Activated CD8-positive, alpha-beta T cell treated with anti-CD3 and anti-CD28 coated beads, Interleukin-2, amount 10 ng/mL, durations not matched to agents 7 days and 5 days (primary cell): ENCODE measurements around the gene GALNT17. TPM values are rescaled to one million over a fixed set of nuclear protein-coding genes. Genes with fewer than 3 reads are reported as not detected.

Experiments
- ATAC-seq: fragments of 150-1000 bp; cut with Tn5 transposase; one replicate; pipeline ENCODE4 v1.10.0; 2021; ENCODE audit warnings: moderate library complexity
- CTCF ChIA-PET: fragments of 350-600 bp; sonication (Branson Sonifier 250); formaldehyde crosslinking; loops from one replicate; lab custom pipeline; 2021; ENCODE audit warnings: antibody characterized with exemption; lab: Charles Lee
- POLR2A ChIA-PET: fragments of 350-600 bp; sonication (Branson Sonifier 250); formaldehyde crosslinking; loops from one replicate; lab custom pipeline; 2021; ENCODE audit warnings: antibody characterized with exemption; lab: Charles Lee
- DNase-seq: peaks from one replicate; pipeline ENCODE4 v3.0.0-alpha.2; 2020
- H3K27ac Mint-ChIP-seq: one replicate; pipeline ENCODE4 v1.8.0; 2021; ENCODE audit warnings: mild to moderate bottlenecking, mixed read lengths
- H3K27me3 Mint-ChIP-seq: one replicate; pipeline ENCODE4 v1.8.0; 2021; ENCODE audit warnings: low read depth, mixed read lengths
- H3K36me3 Mint-ChIP-seq: one replicate; pipeline ENCODE4 v1.8.0; 2021; ENCODE audit warnings: low read depth, mixed read lengths
- H3K4me1 Mint-ChIP-seq: one replicate; pipeline ENCODE4 v1.8.0; 2021; ENCODE audit warnings: low read depth, mixed read lengths
- H3K4me3 Mint-ChIP-seq: one replicate; pipeline ENCODE4 v1.8.0; 2021; ENCODE audit warnings: mild to moderate bottlenecking, mixed read lengths
- H3K9me3 Mint-ChIP-seq: one replicate; pipeline ENCODE4 v1.8.0; 2022; ENCODE audit warnings: mixed read lengths; ENCODE audit not compliant: insufficient read depth
- total RNA-seq, 2 experiments: library from RNA; stranded (reverse); gene quantifications; one replicate each; pipeline ENCODE4 v1.2.3, GENCODE V29; 2021

The GALNT17 gene
- total RNA-seq, 2 experiments from 2014 or later = not detected

DNA sequence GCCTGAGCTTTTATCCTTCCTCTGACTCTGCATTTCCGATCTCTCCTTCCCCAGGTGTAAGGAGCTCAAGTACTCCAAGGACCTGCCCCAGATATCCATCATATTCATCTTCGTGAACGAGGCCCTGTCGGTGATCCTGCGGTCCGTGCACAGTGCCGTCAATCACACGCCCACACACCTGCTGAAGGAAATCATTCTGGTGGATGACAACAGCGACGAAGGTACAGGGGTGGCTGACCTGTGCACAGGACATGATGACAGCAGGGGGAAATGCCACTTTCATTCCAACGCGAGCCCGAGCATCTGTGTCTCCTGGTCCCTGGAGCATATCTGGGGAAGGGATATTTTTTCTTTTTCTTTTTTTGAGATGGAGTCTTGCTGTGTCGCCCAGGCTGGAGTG, 256.2 kb downstream of the GALNT17 start:
- ATAC-seq = no peak
- DNase-seq = no peak
- Mint-ChIP-seq H3K9me3 (no peaks in the 10 kb centered on the region), H3K36me3 (no peaks in the 10 kb centered on the region), H3K27ac (no peak overlapping the region), H3K4me3 (no peak overlapping the region), H3K27me3 (no peaks in the 10 kb centered on the region), H3K4me1 (no peaks in the 10 kb centered on the region)
- ChIA-PET CTCF (no interaction called here), POLR2A (no interaction called here)

DNA sequence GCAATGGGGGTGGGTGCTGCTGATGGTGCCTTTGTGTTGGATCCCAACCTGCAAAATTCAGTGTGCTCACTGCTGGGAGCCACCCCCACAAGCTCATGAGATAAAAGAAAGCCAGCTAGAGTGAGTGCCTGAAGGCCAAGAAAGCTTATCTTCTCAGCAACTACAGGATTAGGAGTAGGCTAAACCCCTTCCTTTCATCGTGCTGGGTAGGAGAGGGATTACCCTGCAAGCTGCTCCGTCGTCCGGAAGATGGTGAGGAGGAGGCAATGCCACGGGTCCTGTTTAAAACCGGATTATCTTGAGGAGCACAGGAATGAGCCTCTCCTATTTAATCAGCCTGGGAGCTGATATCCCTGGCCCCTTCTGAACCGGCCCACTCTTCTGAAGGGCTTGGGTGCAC, 258.0 kb downstream of the GALNT17 start:
- ChIA-PET POLR2A (no interaction called here), CTCF (no interaction called here)
- Mint-ChIP-seq H3K9me3 (peaks cover 8% of the 10 kb centered on the region), H3K4me3 (no peak overlapping the region), H3K27me3 (no peaks in the 10 kb centered on the region), H3K4me1 (no peaks in the 10 kb centered on the region), H3K36me3 (no peaks in the 10 kb centered on the region), H3K27ac (no peak overlapping the region)
- DNase-seq (no peak), ATAC-seq (no peak)

DNA sequence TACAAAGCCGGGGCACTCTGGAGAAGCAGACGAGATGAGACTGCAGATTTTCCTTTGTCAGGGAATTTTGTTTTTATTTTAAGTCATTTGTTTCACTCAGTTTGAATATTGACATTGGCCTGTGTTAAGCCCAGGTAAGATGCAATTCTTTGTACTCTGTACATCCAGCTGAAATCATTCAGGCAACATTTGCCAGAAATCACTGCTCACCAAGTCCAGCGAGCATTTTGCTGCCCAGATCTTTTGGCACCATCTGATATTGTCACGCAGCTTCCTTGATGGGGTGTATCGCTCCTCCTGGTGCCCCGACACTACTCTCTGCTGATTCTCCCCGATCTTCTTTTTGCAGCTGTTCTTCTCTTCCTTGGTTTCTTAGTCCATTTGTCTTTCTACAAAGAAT, 261.7 kb downstream of the GALNT17 start:
- ChIA-PET POLR2A (no interaction called here), CTCF (no interaction called here)
- Mint-ChIP-seq H3K27me3 (no peaks in the 10 kb centered on the region), H3K4me1 (no peaks in the 10 kb centered on the region), H3K27ac (no peak overlapping the region), H3K9me3 (peaks cover 18% of the 10 kb centered on the region), H3K36me3 (no peaks in the 10 kb centered on the region), H3K4me3 (no peak overlapping the region)
- DNase-seq = no peak
- ATAC-seq = no peak

DNA sequence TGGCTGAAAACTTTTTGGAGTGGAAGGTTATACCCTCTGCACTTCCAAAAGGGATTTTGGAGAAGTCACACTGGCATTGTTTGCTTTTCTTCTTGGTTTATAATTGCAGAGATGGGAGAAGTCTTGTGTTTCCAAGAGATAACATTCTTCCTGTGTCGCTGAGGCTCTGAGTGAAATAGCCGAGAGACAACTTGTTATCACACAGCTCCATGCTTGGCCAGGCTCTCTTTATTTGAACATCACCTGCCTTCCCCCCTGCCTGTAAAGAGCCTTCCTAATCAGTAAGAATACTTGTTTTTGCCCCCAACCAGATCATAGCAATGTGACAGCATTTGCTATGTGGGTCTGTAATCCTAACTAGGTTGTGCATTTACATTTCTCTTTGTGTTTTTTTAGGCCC, 270.7 kb downstream of the GALNT17 start:
- Mint-ChIP-seq H3K27ac (no peak overlapping the region), H3K36me3 (no peaks in the 10 kb centered on the region), H3K9me3 (peaks cover 26% of the 10 kb centered on the region), H3K4me1 (no peaks in the 10 kb centered on the region), H3K4me3 (no peak overlapping the region), H3K27me3 (no peaks in the 10 kb centered on the region)
- ChIA-PET POLR2A (no interaction called here), CTCF (no interaction called here)
- no peak for ATAC-seq
- no peak for DNase-seq

DNA sequence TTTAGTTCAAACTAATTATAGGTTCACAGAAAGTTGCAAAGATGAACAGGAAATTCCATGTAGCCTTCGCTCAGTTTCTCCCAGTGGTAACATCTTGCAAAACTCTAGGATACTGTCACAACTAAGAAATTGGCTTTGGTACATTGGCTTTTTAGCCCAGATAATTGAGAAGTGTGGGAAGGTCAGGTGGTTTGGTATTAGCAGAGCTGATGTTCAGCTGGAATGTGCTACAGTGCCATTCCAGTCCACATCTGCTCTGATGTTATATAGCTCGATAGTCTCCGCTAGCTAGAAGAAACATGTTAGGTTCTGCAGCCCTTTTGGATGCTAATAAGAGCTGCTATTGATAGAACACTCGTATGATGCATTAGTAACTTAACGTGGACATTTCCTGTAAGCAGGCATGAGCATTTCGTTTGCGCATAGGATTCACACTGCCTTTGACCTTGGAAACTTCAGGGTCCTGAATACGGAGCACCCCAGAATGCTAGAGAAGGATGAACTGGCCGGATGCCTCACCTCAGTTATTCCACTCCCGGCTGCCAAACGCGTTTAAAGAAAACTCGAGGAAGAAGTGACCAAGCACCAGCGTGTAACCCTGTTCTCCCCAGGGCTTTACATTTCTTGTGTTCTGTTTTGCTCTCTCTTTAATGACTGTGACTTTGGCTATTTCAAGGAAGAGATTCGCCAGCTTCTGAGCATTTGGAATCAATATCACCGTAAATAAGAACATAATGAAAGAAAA, 271.4 kb downstream of the GALNT17 start:
- Mint-ChIP-seq H3K27me3 (no peaks in the 10 kb centered on the region), H3K27ac (no peak overlapping the region), H3K4me1 (no peaks in the 10 kb centered on the region), H3K4me3 (no peak overlapping the region), H3K36me3 (no peaks in the 10 kb centered on the region), H3K9me3 (peaks cover 26% of the 10 kb centered on the region)
- ATAC-seq (no peak), DNase-seq (no peak)
- ChIA-PET CTCF (no interaction called here), POLR2A (no interaction called here)

DNA sequence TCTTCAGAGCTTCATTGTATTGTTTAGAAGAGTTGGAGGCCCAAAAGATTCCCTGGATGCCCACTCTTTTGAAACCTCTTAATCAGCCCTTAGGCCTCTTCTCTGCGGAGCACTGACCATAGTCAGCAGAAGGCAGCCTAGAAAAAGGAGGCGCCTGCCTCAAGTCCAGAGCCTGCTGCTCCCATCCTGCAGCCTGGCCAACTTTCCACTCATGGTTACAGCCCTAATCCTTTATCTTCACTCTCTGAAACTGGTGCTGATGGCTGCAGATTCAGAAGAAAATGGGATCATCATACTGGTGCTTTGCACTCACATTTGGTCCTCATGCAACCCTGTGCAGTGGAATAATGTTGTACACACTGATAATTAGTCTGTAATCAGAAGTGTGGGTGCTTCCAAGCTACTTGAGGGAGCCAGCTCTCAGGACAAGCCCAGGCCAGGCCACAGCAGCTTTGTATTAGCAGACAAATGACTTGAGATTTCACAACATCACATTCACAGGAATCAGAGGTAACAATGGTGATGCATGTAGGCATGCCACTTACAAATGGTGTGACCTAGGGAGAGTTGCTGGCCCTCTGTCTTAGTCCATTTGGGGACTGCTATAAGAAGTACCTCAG, 272.9 kb downstream of the GALNT17 start:
- no peaks in the 10 kb centered on the region for H3K4me1 Mint-ChIP-seq
- peaks cover 22% of the 10 kb centered on the region for H3K9me3 Mint-ChIP-seq
- no peak overlapping the region for H3K4me3 Mint-ChIP-seq
- CTCF ChIA-PET = no interaction called here
- no peak for DNase-seq
- no peaks in the 10 kb centered on the region for H3K36me3 Mint-ChIP-seq
- no peak overlapping the region for H3K27ac Mint-ChIP-seq
- no peak for ATAC-seq
- H3K27me3 Mint-ChIP-seq = no peaks in the 10 kb centered on the region
- POLR2A ChIA-PET = no interaction called here

DNA sequence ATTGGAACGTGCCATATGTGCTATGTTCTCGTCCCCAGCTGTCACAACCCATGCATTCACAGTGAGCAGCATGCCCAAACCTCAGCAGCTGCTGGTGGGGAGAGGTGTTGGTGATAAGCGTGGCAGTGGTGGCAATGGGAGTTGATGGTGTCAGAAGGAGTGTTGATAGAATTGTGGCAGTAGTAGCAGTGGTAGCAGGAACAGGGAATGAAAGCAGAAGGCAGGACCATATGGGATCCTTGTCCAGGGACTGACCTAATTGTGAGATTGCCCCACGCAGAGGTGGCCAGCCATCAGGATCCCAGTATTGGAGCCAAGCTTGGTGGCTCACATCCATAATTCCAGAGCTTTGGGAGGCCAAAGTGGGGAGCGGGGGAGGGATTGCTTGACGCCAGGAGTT, 276.3 kb downstream of the GALNT17 start:
- Mint-ChIP-seq H3K4me1 (no peaks in the 10 kb centered on the region), H3K36me3 (no peaks in the 10 kb centered on the region), H3K27ac (no peak overlapping the region), H3K27me3 (no peaks in the 10 kb centered on the region), H3K9me3 (peaks cover 32% of the 10 kb centered on the region), H3K4me3 (no peak overlapping the region)
- ChIA-PET POLR2A (no interaction called here), CTCF (no interaction called here)
- DNase-seq = no peak
- no peak for ATAC-seq

DNA sequence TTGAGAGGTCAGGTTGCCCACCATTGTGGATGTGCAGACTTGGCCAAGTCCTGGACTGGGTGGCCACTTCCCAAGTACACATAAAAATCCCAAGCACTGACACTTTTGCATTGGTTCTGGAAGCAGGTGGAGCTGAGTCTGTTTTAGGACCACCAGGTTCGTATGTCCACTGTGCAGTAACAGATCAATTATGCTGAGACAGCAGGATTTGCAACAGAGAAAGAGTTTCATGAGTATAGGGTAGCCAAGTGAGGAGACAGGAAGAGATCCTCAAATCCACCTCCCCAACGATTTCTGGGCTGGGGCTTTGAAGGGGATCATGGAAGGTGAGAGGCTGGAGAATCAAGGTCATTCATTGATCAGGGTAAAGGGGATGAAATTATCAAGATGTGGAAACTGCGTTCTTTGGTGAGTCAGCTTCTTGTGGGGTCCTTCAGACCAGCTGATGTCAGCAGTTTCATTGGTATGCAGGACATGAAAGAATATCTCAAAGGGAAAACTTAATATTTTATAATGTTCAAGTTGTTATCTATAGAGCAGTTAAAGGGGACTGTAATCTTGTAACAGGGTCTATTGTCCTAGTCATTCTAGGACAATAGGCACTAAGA, 277.7 kb downstream of the GALNT17 start:
- ChIA-PET POLR2A (no interaction called here), CTCF (no interaction called here)
- no peaks in the 10 kb centered on the region for H3K4me1 Mint-ChIP-seq
- H3K27ac Mint-ChIP-seq = no peak overlapping the region
- H3K4me3 Mint-ChIP-seq = no peak overlapping the region
- H3K27me3 Mint-ChIP-seq = no peaks in the 10 kb centered on the region
- DNase-seq (no peak), ATAC-seq (no peak)
- H3K36me3 Mint-ChIP-seq = no peaks in the 10 kb centered on the region
- peaks cover 32% of the 10 kb centered on the region for H3K9me3 Mint-ChIP-seq

DNA sequence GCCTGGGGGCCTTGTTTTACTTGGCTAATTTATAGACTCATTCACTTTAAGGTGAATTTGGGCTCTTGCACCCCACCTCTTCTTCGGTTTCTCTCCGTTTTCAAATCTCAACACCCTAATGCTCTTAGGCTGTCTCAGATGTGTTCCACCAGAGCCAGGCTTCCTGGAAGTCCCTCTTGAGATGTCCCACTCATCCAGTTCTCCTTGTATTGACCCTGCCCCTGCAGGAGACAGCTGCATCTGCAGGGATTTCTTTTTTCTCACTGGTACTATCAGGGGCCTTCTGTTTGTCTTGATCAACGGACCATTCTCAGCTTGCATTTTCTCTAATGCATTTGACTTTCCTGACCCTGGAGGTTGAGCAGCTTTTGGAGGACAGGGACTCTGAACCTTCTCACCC, 279.5 kb downstream of the GALNT17 start:
- Mint-ChIP-seq H3K27ac (no peak overlapping the region), H3K36me3 (no peaks in the 10 kb centered on the region), H3K4me3 (no peak overlapping the region), H3K27me3 (no peaks in the 10 kb centered on the region), H3K4me1 (no peaks in the 10 kb centered on the region), H3K9me3 (peaks cover 41% of the 10 kb centered on the region)
- ChIA-PET POLR2A (no interaction called here), CTCF (no interaction called here)
- DNase-seq (no peak), ATAC-seq (no peak)

DNA sequence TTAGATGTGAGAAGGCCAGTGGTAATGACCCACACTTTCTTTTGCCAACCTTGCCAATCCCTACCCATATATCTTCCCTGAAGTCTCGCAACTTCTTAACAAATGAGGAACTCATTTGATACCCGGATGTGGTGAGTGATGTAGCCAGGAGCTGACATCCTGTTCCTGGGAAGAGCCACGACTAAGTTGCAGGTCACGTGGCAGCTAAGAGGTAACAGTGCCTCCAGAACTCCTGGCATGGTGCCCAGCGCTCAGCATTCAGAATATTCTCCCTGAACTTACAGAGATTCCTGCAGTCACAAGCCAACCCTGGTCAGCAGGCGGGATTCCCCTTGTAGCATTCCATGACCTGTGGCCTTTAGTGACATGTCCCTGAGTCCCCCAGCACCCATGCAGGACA, 282.5 kb downstream of the GALNT17 start:
- H3K36me3 Mint-ChIP-seq = no peaks in the 10 kb centered on the region
- CTCF ChIA-PET = no interaction called here
- no peak for ATAC-seq
- no peaks in the 10 kb centered on the region for H3K4me1 Mint-ChIP-seq
- no peak overlapping the region for H3K27ac Mint-ChIP-seq
- no peak overlapping the region for H3K4me3 Mint-ChIP-seq
- POLR2A ChIA-PET = no interaction called here
- H3K27me3 Mint-ChIP-seq = no peaks in the 10 kb centered on the region
- H3K9me3 Mint-ChIP-seq = peaks cover 25% of the 10 kb centered on the region
- DNase-seq = no peak

DNA sequence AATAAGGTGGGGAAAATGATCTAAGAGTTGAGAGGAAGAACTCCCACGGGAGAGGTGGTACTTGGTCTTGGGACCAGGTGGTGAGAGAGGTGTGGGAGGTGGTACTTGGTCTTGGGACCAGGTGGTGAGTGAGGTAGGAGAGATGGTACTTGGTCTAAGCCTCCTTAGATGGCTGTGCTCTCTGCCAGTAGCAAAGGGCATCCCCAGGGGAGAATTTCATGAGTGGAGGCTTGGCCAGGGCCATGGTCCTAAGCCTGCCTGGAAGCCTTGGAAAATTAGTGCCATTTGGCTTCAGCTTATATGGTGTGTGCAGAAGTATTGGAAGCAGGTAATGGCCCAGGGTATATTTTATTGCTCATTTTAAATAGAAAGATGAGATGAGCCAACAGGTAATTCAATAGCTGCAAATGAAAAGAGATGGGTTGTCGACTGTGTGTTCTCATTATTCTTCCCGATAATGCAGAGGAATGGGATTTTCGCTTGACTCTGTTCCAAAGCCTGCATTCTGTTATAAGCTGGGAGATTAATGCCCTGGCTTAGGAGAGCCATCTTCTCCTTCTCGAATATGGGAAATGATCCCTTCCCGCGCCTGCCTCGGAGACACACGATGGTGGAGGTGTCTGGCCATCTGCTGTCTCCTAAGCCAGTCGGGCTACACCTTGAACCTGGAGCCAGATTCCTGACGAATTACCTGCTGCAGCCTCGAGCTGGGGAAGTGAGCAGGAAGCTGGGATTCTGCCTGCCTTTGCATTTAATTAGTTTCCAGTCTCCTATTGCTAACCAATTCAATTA, 287.8 kb downstream of the GALNT17 start:
- Mint-ChIP-seq H3K27ac (no peak overlapping the region), H3K27me3 (no peaks in the 10 kb centered on the region), H3K36me3 (no peaks in the 10 kb centered on the region), H3K9me3 (peaks cover 9% of the 10 kb centered on the region), H3K4me3 (no peak overlapping the region), H3K4me1 (no peaks in the 10 kb centered on the region)
- DNase-seq (no peak), ATAC-seq (no peak)
- POLR2A ChIA-PET = no interaction called here
- CTCF ChIA-PET = no interaction called here

DNA sequence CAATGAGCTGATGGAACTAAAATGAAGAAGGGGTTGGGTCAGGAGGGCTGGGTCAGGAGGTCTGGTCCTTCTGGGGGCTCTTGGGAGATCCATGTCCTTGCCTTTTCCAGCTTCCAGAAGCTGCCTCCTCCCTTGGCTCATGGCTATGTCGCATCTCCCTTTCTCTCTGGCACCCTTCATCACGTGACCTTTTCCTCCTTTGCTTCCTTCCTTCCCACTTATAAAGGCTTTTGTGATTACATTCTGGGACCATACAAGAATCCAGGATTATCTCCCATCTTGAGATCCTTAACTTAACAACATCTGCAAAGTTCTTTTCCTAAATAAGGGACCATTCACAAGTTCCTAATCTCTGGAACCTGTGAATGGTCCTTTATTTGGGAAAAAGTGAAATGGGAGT, 290.2 kb downstream of the GALNT17 start:
- Mint-ChIP-seq H3K9me3 (no peaks in the 10 kb centered on the region), H3K36me3 (no peaks in the 10 kb centered on the region), H3K27ac (no peak overlapping the region), H3K27me3 (no peaks in the 10 kb centered on the region), H3K4me3 (no peak overlapping the region), H3K4me1 (no peaks in the 10 kb centered on the region)
- ATAC-seq = no peak
- no peak for DNase-seq
- CTCF ChIA-PET = no interaction called here
- POLR2A ChIA-PET = no interaction called here
